HCT116 (cell line): Measurements from ENCODE around the gene ZBTB47. TPM values are rescaled to one million over a fixed set of nuclear protein-coding genes. Genes with fewer than 3 reads are reported as not detected.

ENCODE experiments used
- ATAC-seq: fragments of 200-7000 bp; cut with Tn5 transposase; 2 replicates; pipeline ENCODE4 v1.9.1; 2020; ENCODE audit warnings: mild to moderate bottlenecking, moderate library complexity
- BruUV-seq: library from RNA; stranded (reverse); fragments of 400-500 nt; replicated peaks from 2 replicates; lab custom pipeline; 2021; lab: Mats Ljungman, UMichigan
- CTCF ChIA-PET: fragments of 300-600 bp; sonication (Branson Sonifier 250); formaldehyde crosslinking; loops from one replicate; lab custom pipeline; 2021; ENCODE audit warnings: antibody characterized with exemption; lab: Charles Lee
- POLR2A ChIA-PET: fragments of 300-600, 350-600 bp; sonication (Branson Sonifier 250); formaldehyde crosslinking; loops from one replicate; lab custom pipeline; 2021; ENCODE audit warnings: antibody characterized with exemption; lab: Charles Lee
- RAD21 ChIA-PET, 2 experiments: fragments of 300-600 bp; sonication (Branson Sonifier 250); formaldehyde crosslinking; loops; one replicate each; lab custom pipeline; 2023; ENCODE audit warnings: low total read pairs in 2 of 2; ENCODE audit not compliant: uncharacterized antibody in 2 of 2, unreplicated experiment in 2 of 2, low non-redundant PET in 1 of 2; lab: Charles Lee
- DNase-seq: peaks from one replicate; pipeline ENCODE4 v3.0.0-alpha.2; 2010; ENCODE audit warnings: low read depth, low spot score
- H2AFZ ChIP-seq: fragments of 200-600 bp; shearing (Covaris generic), sonication (generic); 2 replicates; pipeline ENCODE4 v1.6.1; 2017; ENCODE audit warnings: low read depth, mixed run types, mixed read lengths, antibody characterized with exemption, low read length; ENCODE audit not compliant: poor library complexity, severe bottlenecking
- H3K27ac ChIP-seq: 2 replicates; pipeline ENCODE4 v1.5.1; 2012; ENCODE audit warnings: low read depth, low read length
- H3K27me3 ChIP-seq: fragments of 200-600 bp; sonication (generic); 2 replicates; pipeline ENCODE4 v1.6.1; 2016; ENCODE audit warnings: mixed run types, low read length, mixed read lengths; ENCODE audit not compliant: insufficient read depth
- H3K36me3 ChIP-seq, 2 experiments: fragments of 200-500 bp in 1 of 2; fragments of 200-600 bp in 1 of 2; sonication (Bioruptor generic) in 1 of 2; sonication (generic) in 1 of 2; 2 replicates each; pipeline versions ENCODE4 v1.5.1 to v1.6.1; 2014 to 2016; ENCODE audit warnings: low read length in 2 of 2, inconsistent platforms in 1 of 2, mixed read lengths in 1 of 2, mixed run types in 1 of 2; ENCODE audit not compliant: insufficient read depth in 2 of 2, control insufficient read depth in 1 of 2
- H3K4me1 ChIP-seq, 2 experiments: fragments of 200-600 bp in 1 of 2; sonication (generic) in 1 of 2; 2 replicates each; pipeline versions ENCODE4 v1.5.1 to v1.6.1; 2012 to 2017; ENCODE audit warnings: low read length in 2 of 2, inconsistent platforms in 1 of 2, mild to moderate bottlenecking in 1 of 2, mixed read lengths in 1 of 2, mixed run types in 1 of 2, moderate library complexity in 1 of 2; ENCODE audit not compliant: insufficient read depth in 2 of 2, control insufficient read depth in 1 of 2
- H3K4me2 ChIP-seq: fragments of 200-600 bp; sonication (generic); 2 replicates; pipeline ENCODE4 v1.6.1; 2017; ENCODE audit warnings: mixed run types, low read length, mixed read lengths
- H3K4me3 ChIP-seq, 2 experiments: fragments of 200-600 bp in 1 of 2; sonication (generic) in 1 of 2; replicated peaks in 1 of 2; 2 replicates each; pipeline ENCODE4 v1.5.1; 2011 to 2016; ENCODE audit warnings: low read length in 2 of 2, control low read depth in 1 of 2, low read depth in 1 of 2, mild to moderate bottlenecking in 1 of 2, mixed read lengths in 1 of 2, mixed run types in 1 of 2
- H3K79me2 ChIP-seq: fragments of 200-600 bp; sonication (generic); 2 replicates; pipeline ENCODE4 v1.6.1; 2017; ENCODE audit warnings: mild to moderate bottlenecking, mixed run types, low read length, moderate library complexity, mixed read lengths; ENCODE audit not compliant: insufficient read depth
- H3K9ac ChIP-seq: fragments of 200-600 bp; sonication (generic); 2 replicates; pipeline ENCODE4 v1.6.1; 2016; ENCODE audit warnings: low read length, mixed read lengths
- H3K9me2 ChIP-seq: fragments of 200-600 bp; sonication (generic), shearing (Covaris generic); 2 replicates; pipeline ENCODE4 v1.6.1; 2017; ENCODE audit warnings: mixed run types, mild to moderate bottlenecking, moderate library complexity; ENCODE audit not compliant: insufficient read depth
- H3K9me3 ChIP-seq, 2 experiments: fragments of 200-500 bp in 1 of 2; fragments of 200-600 bp in 1 of 2; sonication (Bioruptor generic) in 1 of 2; sonication (generic) in 1 of 2; 2 replicates each; pipeline ENCODE4 v1.6.1; 2014 to 2017; ENCODE audit warnings: low read length in 2 of 2, mixed read lengths in 2 of 2, inconsistent platforms in 1 of 2, low read depth in 1 of 2, mild to moderate bottlenecking in 1 of 2, mixed run types in 1 of 2, moderate library complexity in 1 of 2; ENCODE audit not compliant: control insufficient read depth in 1 of 2, insufficient read depth in 1 of 2
- H4K20me1 ChIP-seq: fragments of 200-600 bp; sonication (generic), shearing (Covaris generic); 2 replicates; pipeline ENCODE4 v1.6.1; 2017; ENCODE audit warnings: mixed run types, mild to moderate bottlenecking, moderate library complexity; ENCODE audit not compliant: insufficient read depth
- ATF3 ChIP-seq: IDR thresholded peaks from 2 replicates; pipeline ENCODE4 v1.6.1; 2012
- CBX3 ChIP-seq: IDR thresholded peaks from 2 replicates; pipeline ENCODE4 v1.6.1; 2012; ENCODE audit warnings: low read depth
- CEBPB ChIP-seq: IDR thresholded peaks from 2 replicates; pipeline ENCODE4 v1.6.1; 2012; ENCODE audit warnings: low read depth
- CTCF ChIP-seq, 3 experiments: fragments of 200-600 bp in 1 of 3; sonication (generic) in 1 of 3; IDR thresholded peaks in 2 of 3; conservative IDR thresholded peaks in 1 of 3; 2 replicates each; pipeline ENCODE4 v1.5.1; 2012 to 2017; ENCODE audit warnings: low read depth in 2 of 3, low read length in 2 of 3, antibody characterized with exemption in 1 of 3, borderline replicate concordance in 1 of 3, control low read depth in 1 of 3, mild to moderate bottlenecking in 1 of 3, mixed read lengths in 1 of 3, mixed run types in 1 of 3, moderate library complexity in 1 of 3; ENCODE audit not compliant: insufficient read depth in 1 of 3
- EGR1 ChIP-seq: IDR thresholded peaks from 2 replicates; pipeline ENCODE4 v1.6.1; 2012; ENCODE audit warnings: low read depth
- ELF1 ChIP-seq: IDR thresholded peaks from 2 replicates; pipeline ENCODE4 v1.6.1; 2012; ENCODE audit warnings: low read depth, borderline replicate concordance
- EZH2 ChIP-seq: fragments of 200-600 bp; sonication (generic); IDR thresholded peaks from 2 replicates; pipeline ENCODE4 v1.6.1; 2017; ENCODE audit warnings: antibody characterized with exemption, mixed run types
- EZH2phosphoT487 ChIP-seq: fragments of 200-600 bp; IDR thresholded peaks from 2 replicates; pipeline ENCODE4 v1.6.1; 2018; ENCODE audit warnings: antibody characterized with exemption, borderline replicate concordance
- FOSL1 ChIP-seq: IDR thresholded peaks from 2 replicates; pipeline ENCODE4 v1.6.1; 2012; ENCODE audit warnings: low read depth
- JUND ChIP-seq: IDR thresholded peaks from 2 replicates; pipeline ENCODE4 v1.6.1; 2012
- POLR2A ChIP-seq: IDR thresholded peaks from 2 replicates; pipeline ENCODE4 v1.7.0; 2011; ENCODE audit warnings: borderline replicate concordance; ENCODE audit not compliant: insufficient read depth, insufficient read length; ENCODE audit errors: extremely low read depth
- POLR2AphosphoS5 ChIP-seq: IDR thresholded peaks from 2 replicates; pipeline ENCODE4 v1.6.1; 2011; ENCODE audit warnings: mild to moderate bottlenecking, low read depth, low read length, moderate library complexity
- SIN3A ChIP-seq: IDR thresholded peaks from 2 replicates; pipeline ENCODE4 v1.6.1; 2012; ENCODE audit warnings: low read depth
- SP1 ChIP-seq: IDR thresholded peaks from 2 replicates; pipeline ENCODE4 v1.6.1; 2012; ENCODE audit warnings: low read depth
- SRF ChIP-seq: IDR thresholded peaks from 2 replicates; pipeline ENCODE4 v1.6.1; 2012; ENCODE audit warnings: low read depth
- TCF7L2 ChIP-seq: IDR thresholded peaks from 2 replicates; pipeline ENCODE4 v1.7.0; 2011; ENCODE audit warnings: borderline replicate concordance, inconsistent platforms; ENCODE audit not compliant: insufficient read depth, insufficient read length; ENCODE audit errors: extremely low read depth
- YY1 ChIP-seq: IDR thresholded peaks from 2 replicates; pipeline ENCODE4 v1.6.1; 2011; ENCODE audit warnings: low read length, low read depth, moderate library complexity, mild to moderate bottlenecking; ENCODE audit not compliant: insufficient replicate concordance; ENCODE audit errors: extremely low read depth
- ZFX ChIP-seq: fragments of 450-650 bp; IDR thresholded peaks from 2 replicates; pipeline ENCODE4 v1.6.1; 2017
- ZNF274 ChIP-seq: fragments of 200-500 bp; sonication (Bioruptor generic); IDR thresholded peaks from 2 replicates; pipeline ENCODE4 v1.6.1; 2014; ENCODE audit warnings: mild to moderate bottlenecking, low read depth, low read length, inconsistent platforms
- intact Hi-C: fragments of 100-400 bp; cut with micrococcal nuclease; formaldehyde crosslinking; loops from 2 replicates; pipeline ENCODE4 v1.10.0; 2022
- total RNA-seq: library from RNA; stranded (reverse); gene quantifications from one replicate; pipeline ENCODE4 v1.2.1, GENCODE V29; 2021; ENCODE audit not compliant: unreplicated experiment
- TF ChIP-seq, protein P1 (sequence below): IDR thresholded peaks from 2 replicates; pipeline ENCODE4 v1.6.1; 2012

ZBTB47 gene
- total RNA-seq, 1 experiment from 2014 or later: 6.3 TPM

- no peak for ATAC-seq
- POLR2A ChIA-PET: no interaction called here
Measured at GRCh38 chr3:42708611-42709151, 55.2 kb downstream of the ZBTB47 start.

DNA sequence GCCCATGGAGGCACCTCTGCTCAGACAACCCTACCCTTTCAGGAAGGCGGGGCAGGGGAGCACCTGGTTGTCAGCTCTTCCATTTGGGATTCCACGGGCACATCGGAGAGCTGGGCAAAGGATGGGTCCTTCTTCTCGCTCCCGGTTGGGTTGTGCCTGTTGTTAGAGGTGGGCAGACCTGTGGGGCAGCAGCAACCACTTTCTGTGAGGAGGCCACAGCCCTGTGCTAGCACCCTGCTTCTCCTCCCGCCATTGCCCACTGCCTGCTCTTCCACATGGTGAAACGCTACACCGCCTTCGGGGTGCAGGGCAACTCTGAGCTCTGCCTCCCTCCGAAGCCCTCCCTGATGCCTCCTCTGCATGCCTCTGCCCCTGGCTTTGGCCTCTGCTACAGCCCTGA, 56.1 kb downstream of the ZBTB47 start:
- RAD21 ChIA-PET: no interaction called here
- H3K4me3 ChIP-seq: no peak overlapping the region
- no peaks in the 10 kb centered on the region for H3K27me3 ChIP-seq
- no peaks in the 10 kb centered on the region for H3K36me3 ChIP-seq
- intact Hi-C loops: no loop called here
- H4K20me1 ChIP-seq: no peaks in the 10 kb centered on the region
- CTCF ChIA-PET: no interaction called here
- H3K27ac ChIP-seq: no peak overlapping the region
- no peak for ATAC-seq
- no TSS peak for BruUV-seq
- H3K4me1 ChIP-seq: no peaks in the 10 kb centered on the region
- POLR2A ChIA-PET: no interaction called here
- H3K79me2 ChIP-seq: no peaks in the 10 kb centered on the region
- H3K9ac ChIP-seq: no peak overlapping the region
- DNase-seq: no peak
- H3K4me2 ChIP-seq: no peak overlapping the region
- H3K9me2 ChIP-seq: no peaks in the 10 kb centered on the region
- no peak overlapping the region for H2AFZ ChIP-seq
- H3K9me3 ChIP-seq: no peaks in the 10 kb centered on the region
- TF ChIP-seq, protein P1, sequence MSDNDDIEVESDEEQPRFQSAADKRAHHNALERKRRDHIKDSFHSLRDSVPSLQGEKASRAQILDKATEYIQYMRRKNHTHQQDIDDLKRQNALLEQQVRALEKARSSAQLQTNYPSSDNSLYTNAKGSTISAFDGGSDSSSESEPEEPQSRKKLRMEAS: no peak
- TF ChIP-seq EGR1: no peak
- no peak for TF ChIP-seq EZH2phosphoT487
- TF ChIP-seq JUND: no peak
- no peak for TF ChIP-seq POLR2AphosphoS5
- no peak for TF ChIP-seq ZFX
- TF ChIP-seq ATF3: no peak
- no peak for TF ChIP-seq CBX3
- no peak for TF ChIP-seq ELF1
- no peak for TF ChIP-seq SP1
- TF ChIP-seq CTCF (IDR thresholded peaks at IDR 0.05 in 2 of 3, conservative IDR thresholded peaks at IDR 0.05 in 1 of 3; ENCODE audit: borderline replicate concordance in 1 of 3, insufficient read depth in 1 of 3, low read depth in 2 of 3, low read length in 2 of 3): no peak
- no peak for TF ChIP-seq TCF7L2
- TF ChIP-seq ZNF274: no peak
- no peak for TF ChIP-seq EZH2
- no peak for TF ChIP-seq YY1
- TF ChIP-seq FOSL1: no peak
- no peak for TF ChIP-seq CEBPB
- no peak for TF ChIP-seq SRF

More at GRCh38 chr3:42708611-42709151, 55.2 kb downstream of the ZBTB47 start:
- TF ChIP-seq SIN3A (no peak), FOSL1 (no peak), JUND (no peak), POLR2A (no peak)
- TF ChIP-seq, all 23 proteins: peak for 0
- Histone ChIP-seq H3K9me3 (no peaks in the 10 kb centered on the region), H3K4me3 (no peak overlapping the region), H3K9ac (no peak overlapping the region), H3K27me3 (no peaks in the 10 kb centered on the region), H4K20me1 (no peaks in the 10 kb centered on the region), H3K9me2 (no peaks in the 10 kb centered on the region), H3K27ac (no peak overlapping the region), H3K4me2 (no peak overlapping the region), H2AFZ (no peak overlapping the region), H3K4me1 (no peaks in the 10 kb centered on the region), H3K79me2 (no peaks in the 10 kb centered on the region), H3K36me3 (no peaks in the 10 kb centered on the region)
- ChIA-PET RAD21 (no interaction called here), CTCF (no interaction called here)
- no TSS peak for BruUV-seq
- intact Hi-C loops: no loop called here
- no peak for DNase-seq
